Embryonic facial prominence (tissue), 1 donor: ENCODE results near the gene ZNF20.
"Not testable (repeated sequence)": the region's sequence is repeated elsewhere in the genome, so short reads cannot be mapped to it uniquely, and the experiment has no call there.

ENCODE experiments used
- DNase-seq: peaks from one replicate; pipeline ENCODE4 v3.0.0-alpha.2; 2016; ENCODE audit errors: extremely low spot score

Gene ZNF20

DNA sequence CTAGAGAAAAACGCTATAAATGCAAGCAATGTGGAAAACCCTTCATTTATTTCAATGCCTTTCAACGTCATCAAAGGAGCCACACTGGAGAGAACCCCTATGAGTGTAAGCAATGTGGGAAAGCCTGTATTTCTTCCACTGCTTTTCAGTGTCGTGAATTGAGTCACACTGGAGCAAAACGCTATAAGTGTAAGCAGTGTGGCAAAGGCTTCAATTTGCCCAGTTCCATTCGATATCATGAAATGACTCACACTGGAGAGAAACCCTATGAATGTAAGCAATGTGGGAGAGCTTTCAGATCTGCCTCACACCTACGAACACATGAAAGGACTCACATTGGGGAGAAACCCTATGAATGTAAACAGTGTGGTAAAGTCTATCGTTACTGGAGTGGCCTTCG, 27.4 kb downstream of the ZNF20 start:
- no peak for DNase-seq

GRCh38 chr19:12111943-12112637, 28.1 kb downstream of the ZNF20 start:
- no peak for DNase-seq

DNA sequence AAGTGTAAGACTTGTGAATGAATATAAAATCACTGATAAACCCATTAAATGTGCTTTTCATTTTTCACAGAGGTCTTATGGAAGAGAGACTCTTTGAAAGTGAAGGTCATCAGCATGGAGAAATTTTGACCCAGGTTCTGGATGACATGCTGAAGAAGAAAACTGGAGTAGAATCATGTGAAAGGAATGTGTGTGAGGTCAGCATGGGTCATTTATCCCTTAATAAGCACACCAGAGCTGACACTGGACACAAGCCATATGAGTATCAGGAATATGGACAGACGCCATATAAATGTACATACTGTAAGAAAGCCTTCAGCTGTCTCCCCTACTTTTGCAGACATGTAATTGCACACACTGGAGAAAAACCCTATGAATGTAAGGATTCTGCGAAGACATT, 29.0 kb downstream of the ZNF20 start:
- DNase-seq, result no peak

- DNase-seq, result not testable (repeated sequence)
Measured at GRCh38 chr19:12103909-12104308, 36.2 kb downstream of the ZNF20 start.

- DNase-seq, result no peak
Measured at GRCh38 chr19:12098040-12098439, 42.1 kb downstream of the ZNF20 start.

- no peak for DNase-seq
Measured at GRCh38 chr19:12095111-12095790, 44.9 kb downstream of the ZNF20 start.

DNA sequence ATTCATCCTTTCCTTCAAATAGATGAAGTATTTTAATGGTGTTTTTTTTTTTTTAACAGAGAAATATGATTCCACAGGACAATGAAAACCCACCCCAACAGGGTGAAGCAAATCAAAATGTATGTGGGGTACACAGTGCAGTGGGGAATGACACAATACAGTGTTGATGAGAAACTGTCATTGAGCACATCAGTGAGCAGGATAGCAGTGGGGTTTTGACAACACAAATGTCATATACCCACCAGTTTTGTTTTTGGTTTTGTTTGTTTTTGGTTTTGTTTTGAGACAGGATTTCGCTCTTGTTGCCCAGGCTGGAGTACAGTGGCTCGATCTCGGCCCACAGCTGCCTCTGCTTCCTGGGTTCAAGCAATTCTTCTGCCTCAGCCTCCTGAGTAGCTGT, 46.4 kb downstream of the ZNF20 start:
- no peak for DNase-seq

DNA sequence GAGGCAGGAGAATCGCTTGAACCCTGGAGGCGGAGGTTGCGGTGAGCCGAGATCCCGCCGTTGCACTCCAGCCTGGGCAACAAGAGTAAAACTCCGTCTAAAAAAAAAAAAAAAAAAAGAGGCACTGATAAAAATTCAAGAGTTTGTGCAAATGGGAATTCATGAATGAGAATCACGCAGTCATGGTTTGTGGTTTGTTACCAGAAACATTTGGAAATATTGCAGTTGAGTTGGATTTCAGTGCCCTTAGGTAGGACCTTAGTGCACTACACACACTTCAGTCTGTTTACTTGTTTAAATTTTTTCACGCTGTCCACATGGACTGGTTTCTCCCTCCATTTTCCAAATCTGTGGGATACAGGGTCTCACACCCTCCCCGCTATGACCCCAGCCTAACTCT, 47.2 kb downstream of the ZNF20 start:
- no peak for DNase-seq

- peak; percentile 76 for DNase-seq
Measured at GRCh38 chr19:12092065-12092867, 47.9 kb downstream of the ZNF20 start.

DNA sequence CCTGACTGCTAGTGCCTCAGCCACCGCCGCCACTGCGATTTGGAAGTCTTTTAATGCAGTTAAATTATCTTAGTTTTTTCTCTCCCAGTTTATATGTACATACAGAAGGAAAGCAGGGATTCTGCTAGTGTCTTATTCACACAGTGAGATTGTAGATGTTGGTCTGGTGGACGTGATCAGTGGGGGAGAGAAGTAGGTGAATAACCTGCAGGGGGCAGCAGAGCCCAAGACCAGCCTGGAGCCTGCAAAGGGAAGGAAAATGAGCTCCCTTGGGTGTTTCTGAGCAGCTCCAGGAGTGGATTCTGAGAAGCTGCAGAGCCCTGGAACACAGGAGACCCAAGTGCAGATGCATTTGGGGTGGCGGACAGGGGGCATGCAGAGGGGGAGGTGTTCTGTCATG, 49.3 kb downstream of the ZNF20 start:
- DNase-seq, result peak; percentile 37

DNA sequence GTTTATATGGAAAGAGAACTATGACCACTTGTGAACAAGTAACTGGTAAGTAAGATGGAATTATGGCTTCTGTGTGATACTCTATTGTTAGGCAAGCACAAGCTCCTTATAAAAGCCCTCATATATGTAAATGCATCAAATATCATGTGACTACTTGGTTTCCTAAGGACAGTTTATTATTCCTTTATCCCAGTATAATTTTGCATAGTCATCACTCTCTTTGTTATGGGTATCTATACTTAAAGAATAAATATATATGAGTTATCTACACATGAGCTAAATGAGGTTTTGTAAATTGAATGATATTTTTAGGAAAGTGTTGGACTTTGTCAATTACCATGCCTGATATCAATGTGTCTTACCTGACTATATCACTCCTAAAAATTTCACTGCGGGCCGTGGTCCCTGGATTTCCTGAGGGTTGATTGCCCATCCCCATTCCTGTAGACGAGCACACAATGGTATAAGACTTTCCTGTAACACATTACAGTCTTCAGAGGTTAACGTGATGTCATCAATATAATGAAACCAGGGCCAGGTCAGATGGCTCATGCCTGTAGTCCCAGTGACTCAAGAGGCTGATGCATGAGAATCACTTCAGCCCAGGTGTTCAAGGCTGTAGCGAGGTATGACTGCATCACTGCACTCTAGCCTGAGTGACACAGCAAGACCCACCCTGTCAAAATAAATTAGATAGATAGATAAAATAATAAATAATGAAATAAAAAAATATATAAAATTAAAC, 54.9 kb downstream of the ZNF20 start:
- no peak for DNase-seq

- DNase-seq, result not testable (repeated sequence)
Measured at GRCh38 chr19:12083336-12083735, 56.8 kb downstream of the ZNF20 start.
